Heart right ventricle (tissue), 16 donors: ENCODE data around the gene SLC35F3. TPM values are rescaled to one million over a fixed set of nuclear protein-coding genes. Genes with fewer than 3 reads are reported as not detected.

Source experiments
- ATAC-seq, 8 donors: fragments of 200-7000 bp; cut with Tn5 transposase; one replicate each; pipeline ENCODE4 v1.9.1; 2020; ENCODE audit warnings: mild to moderate bottlenecking in 8 of 8, moderate library complexity in 8 of 8, moderate number of reproducible peaks in 1 of 8
- DNase-seq, 2 donors: peaks; one replicate each; pipeline ENCODE4 v3.0.0-alpha.2; 2020
- H3K27ac ChIP-seq, 10 donors: fragments of 200-600 bp; sonication (generic) in 2 of 10; one replicate each; pipeline versions ENCODE4 v1.5.0 to v1.8.0; 2020 to 2022; ENCODE audit warnings: mild to moderate bottlenecking in 3 of 10
- H3K27me3 ChIP-seq, 7 donors: fragments of 200-600 bp; one replicate each; pipeline ENCODE4 v1.8.0; 2021 to 2022; ENCODE audit warnings: mild to moderate bottlenecking in 2 of 7
- H3K36me3 ChIP-seq, 9 donors: fragments of 200-600 bp; sonication (generic) in 1 of 9; one replicate each; pipeline versions ENCODE4 v1.5.0 to v1.8.0; 2020 to 2022; ENCODE audit warnings: mild to moderate bottlenecking in 2 of 9
- H3K4me1 ChIP-seq, 9 donors: fragments of 200-600 bp; sonication (generic) in 1 of 9; one replicate each; pipeline versions ENCODE4 v1.5.0 to v1.8.0; 2020 to 2022; ENCODE audit warnings: mild to moderate bottlenecking in 4 of 9
- H3K4me3 ChIP-seq, 10 donors: fragments of 200-600 bp; sonication (generic) in 2 of 10; one replicate each; pipeline versions ENCODE4 v1.5.0 to v1.8.0; 2020 to 2022; ENCODE audit warnings: mild to moderate bottlenecking in 7 of 10, moderate library complexity in 2 of 10
- H3K9me3 ChIP-seq, 11 donors: fragments of 200-600 bp in 10 of 11; sonication (generic) in 2 of 11; one replicate each; pipeline versions ENCODE4 v1.5.0 to v1.8.0; 2013 to 2022; ENCODE audit warnings: mild to moderate bottlenecking in 2 of 11, control low read depth in 1 of 11, moderate library complexity in 1 of 11
- CTCF ChIP-seq, 9 donors: fragments of 200-600 bp; sonication (generic) in 2 of 9; IDR thresholded peaks; one replicate each; pipeline versions ENCODE4 v1.5.0 to v1.8.0; 2021 to 2022; ENCODE audit warnings: antibody characterized with exemption in 9 of 9, mild to moderate bottlenecking in 5 of 9, moderate library complexity in 1 of 9
- WGBS, 2 donors: extraction: QIAGEN DNeasy Blood & Tissue Kit; methylation state at CpG; one replicate each; pipeline ENCODE4 v1.1.7; 2013; ENCODE audit warnings: inconsistent platforms in 1 of 2; 5-methylcytosine and 5-hydroxymethylcytosine counted together
- intact Hi-C, 10 donors: fragments of 100-400 bp; cut with DNase I; formaldehyde crosslinking; loops; one replicate each; pipeline versions ENCODE4 v1.11.1 to v1.14.2; 2022
- polyA plus RNA-seq, 2 donors: library from polyadenylated mRNA; stranded (reverse); fragments of 200-250 nt; gene quantifications; one replicate each; pipeline ENCODE4 v1.2.3, GENCODE V29; 2013
- total RNA-seq, 10 donors: library from RNA; stranded (reverse); fragmentation: NEBNext Ultra II Directional in 3 of 10; extraction: Animal tissue kit (Norgen Biotek cat#: 25700) in 3 of 10; gene quantifications; one replicate each; pipeline versions ENCODE4 v1.2.1 to v1.2.4, GENCODE V29; 2021 to 2023
- donor health status: Arrhythmogenic right ventricular cardiomyopathy.
- donor health status: ischemic (EF 13 %, LVEDD 7.1; RV severe dilation, severe dysfunction).
- donor health status: healthy with polysubstance abuse.
- donor health status: DM: no; HTN: yes; CAD: no.
- donor health status: DM: no; HTN: no; CAD: no.
- donor health status: ischemic (EF 25% LVEDD 6.9; RV normal size, moderate dysfunction).
- donor health status: ischemic (EF 25% LVEDD 5.7; RV mildly dilated, moderate dysfunction).
- donor health status: healthy.
- donor health status: DM: yes; HTN: yes; CAD: no.
- donor health status: Ischemic cardiomyopathy.
- donor health status: ischemic (EF 35%, LVEDD 5.7; RV mildly dilated, moderate dysfunction).
- donor health status: nonischemic (EF 11% LVEDD 7.7; RV severe dilation, severe dysfunction).
- donor health status: DM: yes; HTN: yes; CAD: no.
- donor health status: PGD.
- donor health status: ischemic (EF 29% LVEDD 5.4; RV normal size, mild dysfunction).
- donor health status: nonischemic (EF 23%, LVEDD 6.1; RV moderate dilation, normal function).

The SLC35F3 gene
- total and polyA plus RNA-seq, 12 donors = 0.04 to 0.09 (median 0.09) TPM; not detected in 9

- intact Hi-C loops = no loop called here
- WGBS, 2 donors = 82 to 85% methylated on average over 1 of the region's 1 CpG
- TF ChIP-seq CTCF (IDR thresholded peaks at IDR 0.05) = no peak
- H3K27me3 ChIP-seq = peaks cover 0 to 8% (median 0%) of the 10 kb centered on the region in 7 donors
- ATAC-seq = no peak
- no peak for DNase-seq
- H3K27ac ChIP-seq = no peak overlapping the region
- no peaks in the 10 kb centered on the region for H3K4me1 ChIP-seq
- H3K4me3 ChIP-seq = no peak overlapping the region
- H3K9me3 ChIP-seq = no peaks in the 10 kb centered on the region
- no peaks in the 10 kb centered on the region for H3K36me3 ChIP-seq
These were observed 31.9 kb downstream of the SLC35F3 start for GRCh38 chr1:233936422-233936821.

- Histone ChIP-seq H3K4me3 (no peak overlapping the region), H3K27me3 (peaks cover 0 to 8% (median 0%) of the 10 kb centered on the region in 7 donors), H3K4me1 (no peaks in the 10 kb centered on the region), H3K36me3 (no peaks in the 10 kb centered on the region), H3K27ac (no peak overlapping the region), H3K9me3 (no peaks in the 10 kb centered on the region)
- ATAC-seq (no peak), DNase-seq (no peak)
- WGBS, 2 donors = 73 to 78% methylated on average over 3 of the region's 3 CpGs
- TF ChIP-seq CTCF (IDR thresholded peaks at IDR 0.05) = no peak
- intact Hi-C loops = no loop called here
These were observed 32.4 kb downstream of the SLC35F3 start for GRCh38 chr1:233936842-233937241.

GRCh38 chr1:233938476-233938875 is 34.0 kb downstream of the SLC35F3 start:
- WGBS, 2 donors = 80 to 85% methylated on average over 2 of the region's 2 CpGs
- H3K36me3 ChIP-seq = no peaks in the 10 kb centered on the region
- no peaks in the 10 kb centered on the region for H3K9me3 ChIP-seq
- H3K27ac ChIP-seq = no peak overlapping the region
- ATAC-seq (no peak), DNase-seq (no peak)
- intact Hi-C loops = no loop called here
- no peak overlapping the region for H3K4me3 ChIP-seq
- no peaks in the 10 kb centered on the region for H3K4me1 ChIP-seq
- peaks cover 0 to 8% (median 0%) of the 10 kb centered on the region in 7 donors for H3K27me3 ChIP-seq
- no peak for TF ChIP-seq CTCF (IDR thresholded peaks at IDR 0.05)

- WGBS, 2 donors = 80% methylated on average over 5 of the region's 5 CpGs
- no peaks in the 10 kb centered on the region for H3K36me3 ChIP-seq
- TF ChIP-seq CTCF (IDR thresholded peaks at IDR 0.05) = no peak
- H3K4me3 ChIP-seq = no peak overlapping the region
- H3K9me3 ChIP-seq = no peaks in the 10 kb centered on the region
- H3K27ac ChIP-seq = no peak overlapping the region
- no peak for ATAC-seq
- DNase-seq = no peak
- intact Hi-C loops = no loop called here
- no peaks in the 10 kb centered on the region for H3K4me1 ChIP-seq
- H3K27me3 ChIP-seq = peaks cover 0 to 8% (median 0%) of the 10 kb centered on the region in 7 donors
These were observed 35.0 kb downstream of the SLC35F3 start for GRCh38 chr1:233939451-233939850.
